ENCODE data around the gene MEGF10. TPM values are rescaled to one million over a fixed set of nuclear protein-coding genes. Genes with fewer than 3 reads are reported as not detected.

MEGF10 gene
- total RNA-seq, 4 donors from 2014 or later = 0.27 to 5.4 (median 0.97) TPM

GRCh38 chr5:127290946-127291693, 524 bp downstream of the MEGF10 start:
- Histone ChIP-seq H3K27me3 (peaks cover 31% of the 10 kb centered on the region), H3K4me3 (peak overlapping the region in 1 of 2 donors; percentile 45), H3K4me1 (peaks cover 0 to 14% (median 4%) of the 10 kb centered on the region in 3 donors), H3K36me3 (no peaks in the 10 kb centered on the region), H3K27ac (peak overlapping the region in 1 of 4 donors; percentile 57), H3K9me3 (peaks cover 0 to 8% (median 0%) of the 10 kb centered on the region in 3 donors)
- TF ChIP-seq POLR2A (IDR thresholded peaks at IDR 0.05) (no peak), POLR2AphosphoS5 (IDR thresholded peaks at IDR 0.05) (no peak), EP300 (IDR thresholded peaks at IDR 0.05) (no peak), CTCF (IDR thresholded peaks at IDR 0.05) (no peak)
- 8 to 29% methylated on average over 14 to 17 of the region's 28 CpGs for WGBS, 2 donors (ENCODE audit: low coverage in 1 of 2)
- no peak for ATAC-seq

GRCh38 chr5:127292030-127292735, 1.6 kb downstream of the MEGF10 start:
- 69 to 93% methylated on average over 2 of the region's 2 CpGs for WGBS, 2 donors (ENCODE audit: low coverage in 1 of 2)
- no peak for ATAC-seq

GRCh38 chr5:127293373-127293772, 2.8 kb downstream of the MEGF10 start:
- TF ChIP-seq POLR2A (IDR thresholded peaks at IDR 0.05) (no peak), CTCF (IDR thresholded peaks at IDR 0.05) (no peak), POLR2AphosphoS5 (IDR thresholded peaks at IDR 0.05) (no peak), EP300 (IDR thresholded peaks at IDR 0.05) (no peak)
- Histone ChIP-seq H3K36me3 (no peaks in the 10 kb centered on the region), H3K27me3 (peaks cover 31% of the 10 kb centered on the region), H3K4me3 (no peak overlapping the region), H3K9me3 (peaks cover 0 to 8% (median 0%) of the 10 kb centered on the region in 3 donors), H3K4me1 (peaks cover 0 to 14% (median 4%) of the 10 kb centered on the region in 3 donors), H3K27ac (no peak overlapping the region)
- ATAC-seq = no peak

More at GRCh38 chr5:127292030-127292735, 1.6 kb downstream of the MEGF10 start:
- Histone ChIP-seq H3K4me3 (no peak overlapping the region), H3K36me3 (no peaks in the 10 kb centered on the region), H3K4me1 (peaks cover 0 to 14% (median 4%) of the 10 kb centered on the region in 3 donors), H3K27ac (no peak overlapping the region), H3K9me3 (peaks cover 0 to 8% (median 0%) of the 10 kb centered on the region in 3 donors), H3K27me3 (peaks cover 31% of the 10 kb centered on the region)
- no peak for TF ChIP-seq POLR2A (IDR thresholded peaks at IDR 0.05)

- WGBS, 2 donors (ENCODE audit: low coverage in 1 of 2) = 58 to 71% methylated on average over 1 of the region's 1 CpG
- Histone ChIP-seq H3K4me1 (peaks cover 0 to 14% (median 4%) of the 10 kb centered on the region in 3 donors), H3K27me3 (peaks cover 29% of the 10 kb centered on the region), H3K9me3 (no peaks in the 10 kb centered on the region), H3K4me3 (no peak overlapping the region), H3K27ac (no peak overlapping the region), H3K36me3 (no peaks in the 10 kb centered on the region)
- ATAC-seq = no peak
- TF ChIP-seq EP300 (IDR thresholded peaks at IDR 0.05) (no peak), CTCF (IDR thresholded peaks at IDR 0.05) (no peak), POLR2AphosphoS5 (IDR thresholded peaks at IDR 0.05) (no peak), POLR2A (IDR thresholded peaks at IDR 0.05) (no peak)
These were observed 4.2 kb downstream of the MEGF10 start for GRCh38 chr5:127294829-127295228.

GRCh38 chr5:127295454-127295853, 4.9 kb downstream of the MEGF10 start:
- WGBS, 2 donors (ENCODE audit: low coverage in 1 of 2) = 68% methylated on average over 1 of the region's 1 CpG
- H3K4me3 ChIP-seq = no peak overlapping the region
- peaks cover 23% of the 10 kb centered on the region for H3K27me3 ChIP-seq

More at GRCh38 chr5:127295454-127295853, 4.9 kb downstream of the MEGF10 start:
- TF ChIP-seq POLR2A (IDR thresholded peaks at IDR 0.05) = no peak
- no peak for TF ChIP-seq CTCF (IDR thresholded peaks at IDR 0.05)
- Histone ChIP-seq H3K36me3 (no peaks in the 10 kb centered on the region), H3K9me3 (no peaks in the 10 kb centered on the region), H3K4me1 (peaks cover 0 to 7% (median 2%) of the 10 kb centered on the region in 3 donors), H3K27ac (no peak overlapping the region)
- no peak for ATAC-seq

All from gastroesophageal sphincter (tissue), 4 donors.